HepG2 (cell line): ENCODE results near the gene FNDC3B. TPM values are rescaled to one million over a fixed set of nuclear protein-coding genes. Genes with fewer than 3 reads are reported as not detected.
A peak's percentile ranks its signal among the peaks of the same experiment; 100 is the strongest.

Source experiments
- ELF3 ChIP-seq: IDR thresholded peaks from 2 replicates; pipeline ENCODE4 v1.6.1; 2016; ENCODE audit warnings: missing genetic modification reagents, missing compliant biosample characterization
- ETV6 ChIP-seq: sonication (generic); formaldehyde crosslinking; conservative IDR thresholded peaks from 2 replicates; pipeline ENCODE4 v1.4.0; 2020; ENCODE audit warnings: missing genetic modification reagents
- FOXC1 ChIP-seq: sonication (generic); formaldehyde crosslinking; IDR thresholded peaks from 2 replicates; pipeline ENCODE4 v1.8.0; 2022; ENCODE audit warnings: mild to moderate bottlenecking, missing genetic modification reagents, borderline replicate concordance
- LCORL ChIP-seq, 2 experiments: fragments of 450-650 bp in 1 of 2; sonication (generic) in 1 of 2; formaldehyde crosslinking in 1 of 2; IDR thresholded peaks; 2 replicates each; pipeline versions ENCODE4 v1.5.0 to v1.6.1; 2017 to 2020; ENCODE audit warnings: antibody characterized with exemption in 1 of 2, missing genetic modification reagents in 1 of 2
- MED1 ChIP-seq: sonication (generic); formaldehyde crosslinking; IDR thresholded peaks from 2 replicates; pipeline ENCODE4 v1.4.0; 2020; ENCODE audit warnings: missing genetic modification reagents
- NFE2L1 ChIP-seq: sonication (generic); formaldehyde crosslinking; IDR thresholded peaks from 2 replicates; pipeline ENCODE4 v1.4.0; 2020; ENCODE audit warnings: missing genetic modification reagents, mild to moderate bottlenecking, borderline replicate concordance
- PAX8 ChIP-seq: sonication (generic); formaldehyde crosslinking; IDR thresholded peaks from 2 replicates; pipeline ENCODE4 v1.8.0; 2022; ENCODE audit warnings: mild to moderate bottlenecking, missing genetic modification reagents, borderline replicate concordance
- PHF5A ChIP-seq: IDR thresholded peaks from one replicate; pipeline ENCODE4 v1.6.1; 2018; ENCODE audit warnings: low read depth, missing genetic modification reagents; ENCODE audit not compliant: unreplicated experiment
- SKI ChIP-seq: fragments of 450-650 bp; IDR thresholded peaks from one replicate; pipeline ENCODE4 v1.6.1; 2018; ENCODE audit warnings: mild to moderate bottlenecking; ENCODE audit not compliant: partially characterized antibody
- SNAI1 ChIP-seq: sonication (generic); formaldehyde crosslinking; IDR thresholded peaks from 2 replicates; pipeline ENCODE4 v1.5.0; 2020; ENCODE audit warnings: mild to moderate bottlenecking, missing genetic modification reagents, borderline replicate concordance
- TCF7L2 ChIP-seq: IDR thresholded peaks from 2 replicates; pipeline ENCODE4 v1.6.1; 2011; ENCODE audit warnings: mild to moderate bottlenecking, low read depth, low read length, moderate library complexity
- TFDP2 ChIP-seq: sonication (generic); formaldehyde crosslinking; IDR thresholded peaks from 2 replicates; pipeline ENCODE4 v1.4.0; 2020; ENCODE audit warnings: missing genetic modification reagents
- ZBTB42 ChIP-seq: sonication (generic); formaldehyde crosslinking; IDR thresholded peaks from 2 replicates; pipeline ENCODE4 v1.5.0; 2020; ENCODE audit warnings: mild to moderate bottlenecking, missing genetic modification reagents
- ZNF12 ChIP-seq: sonication (generic); formaldehyde crosslinking; IDR thresholded peaks from 2 replicates; pipeline ENCODE4 v1.5.0; 2020; ENCODE audit warnings: missing genetic modification reagents
- ZNF230 ChIP-seq: sonication (generic); formaldehyde crosslinking; IDR thresholded peaks from 2 replicates; pipeline ENCODE4 v1.4.0; 2020; ENCODE audit warnings: mild to moderate bottlenecking, missing genetic modification reagents
- ZNF260 ChIP-seq: sonication (generic); formaldehyde crosslinking; IDR thresholded peaks from 2 replicates; pipeline ENCODE4 v1.4.0; 2020; ENCODE audit warnings: missing genetic modification reagents, low read depth, mild to moderate bottlenecking, borderline replicate concordance
- polyA plus RNA-seq, 8 experiments: library from polyadenylated mRNA; depleted of rRNA in 3 of 8; stranded (reverse) in 7 of 8; unstranded in 1 of 8; fragments of >200 nt; fragmentation: Illumina TruSeq in 4 of 8; extraction: Trizol in 4 of 8; gene quantifications; 2 replicates each; pipeline versions ENCODE4 v1.2.1 to v1.2.3, GENCODE V29; 2011 to 2016; ENCODE audit warnings: low read depth in 4 of 8, missing spikeins in 1 of 8, mixed read lengths in 1 of 8; ENCODE audit not compliant: insufficient read depth in 1 of 8
- total RNA-seq, 5 experiments: library from RNA; depleted of rRNA; stranded (reverse); fragments of >200 nt; fragmentation: Illumina TruSeq; extraction: Trizol; gene quantifications; 2 replicates each; pipeline ENCODE4 v1.2.3, GENCODE V29; 2016; ENCODE audit warnings: low read depth in 1 of 5
- TF ChIP-seq, protein P1 (sequence below): sonication (generic); formaldehyde crosslinking; IDR thresholded peaks from 2 replicates; pipeline ENCODE4 v1.4.0; 2020; ENCODE audit warnings: mild to moderate bottlenecking, missing genetic modification reagents, borderline replicate concordance
- TF ChIP-seq, protein P2 (sequence below): sonication (generic); formaldehyde crosslinking; conservative IDR thresholded peaks from 2 replicates; pipeline ENCODE4 v1.8.0; 2022; ENCODE audit warnings: low read depth, missing genetic modification reagents
- TF ChIP-seq, protein P3 (sequence below): sonication (generic); formaldehyde crosslinking; IDR thresholded peaks from 2 replicates; pipeline ENCODE4 v1.8.1; 2022; ENCODE audit warnings: low read depth, mild to moderate bottlenecking, missing genetic modification reagents

The FNDC3B gene
- total and polyA plus RNA-seq, 2 of the 13 experiments (the other 11 are each of a cell fraction or from before 2014, with no cell fraction given): 74.8 to 103 TPM

DNA sequence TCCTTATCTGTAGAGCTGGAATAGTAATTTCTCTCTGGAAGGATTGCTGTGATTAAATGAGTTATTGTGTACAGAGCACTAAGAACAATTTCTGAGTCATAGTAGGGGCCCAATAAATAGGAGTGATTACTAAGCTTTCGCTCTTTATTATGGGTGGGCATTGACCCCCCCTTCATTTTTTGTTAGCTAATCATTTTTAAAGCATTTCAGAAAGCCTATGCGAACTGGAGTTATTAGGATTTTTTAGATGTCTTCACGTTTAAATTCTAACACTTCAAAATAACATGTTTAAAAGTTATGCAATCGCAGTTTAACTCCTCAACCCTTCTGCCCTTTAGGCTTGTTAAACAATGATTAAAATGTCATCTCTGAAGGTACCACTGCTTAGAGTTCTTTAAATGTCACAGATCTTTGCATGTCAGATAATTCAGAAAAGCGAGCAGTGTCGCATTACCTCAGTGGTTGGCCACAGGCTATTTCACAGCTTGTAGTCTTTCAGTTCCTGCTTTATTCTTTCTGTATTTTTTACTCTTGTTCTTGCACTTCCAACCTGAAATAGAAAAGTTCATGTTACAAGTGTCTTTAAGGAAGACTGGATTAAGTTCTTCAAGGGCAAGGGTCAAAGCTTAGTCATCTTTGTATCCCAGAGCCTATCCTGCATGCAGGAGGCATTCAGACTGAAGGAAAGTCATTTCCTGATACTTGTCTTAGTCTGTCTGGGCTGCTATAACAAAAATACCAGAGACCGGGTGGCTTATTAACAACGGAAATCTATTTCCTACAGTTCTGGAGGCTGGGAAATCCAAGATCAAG is 102.9 kb downstream of the FNDC3B start (continued):
- TF ChIP-seq, protein P1, sequence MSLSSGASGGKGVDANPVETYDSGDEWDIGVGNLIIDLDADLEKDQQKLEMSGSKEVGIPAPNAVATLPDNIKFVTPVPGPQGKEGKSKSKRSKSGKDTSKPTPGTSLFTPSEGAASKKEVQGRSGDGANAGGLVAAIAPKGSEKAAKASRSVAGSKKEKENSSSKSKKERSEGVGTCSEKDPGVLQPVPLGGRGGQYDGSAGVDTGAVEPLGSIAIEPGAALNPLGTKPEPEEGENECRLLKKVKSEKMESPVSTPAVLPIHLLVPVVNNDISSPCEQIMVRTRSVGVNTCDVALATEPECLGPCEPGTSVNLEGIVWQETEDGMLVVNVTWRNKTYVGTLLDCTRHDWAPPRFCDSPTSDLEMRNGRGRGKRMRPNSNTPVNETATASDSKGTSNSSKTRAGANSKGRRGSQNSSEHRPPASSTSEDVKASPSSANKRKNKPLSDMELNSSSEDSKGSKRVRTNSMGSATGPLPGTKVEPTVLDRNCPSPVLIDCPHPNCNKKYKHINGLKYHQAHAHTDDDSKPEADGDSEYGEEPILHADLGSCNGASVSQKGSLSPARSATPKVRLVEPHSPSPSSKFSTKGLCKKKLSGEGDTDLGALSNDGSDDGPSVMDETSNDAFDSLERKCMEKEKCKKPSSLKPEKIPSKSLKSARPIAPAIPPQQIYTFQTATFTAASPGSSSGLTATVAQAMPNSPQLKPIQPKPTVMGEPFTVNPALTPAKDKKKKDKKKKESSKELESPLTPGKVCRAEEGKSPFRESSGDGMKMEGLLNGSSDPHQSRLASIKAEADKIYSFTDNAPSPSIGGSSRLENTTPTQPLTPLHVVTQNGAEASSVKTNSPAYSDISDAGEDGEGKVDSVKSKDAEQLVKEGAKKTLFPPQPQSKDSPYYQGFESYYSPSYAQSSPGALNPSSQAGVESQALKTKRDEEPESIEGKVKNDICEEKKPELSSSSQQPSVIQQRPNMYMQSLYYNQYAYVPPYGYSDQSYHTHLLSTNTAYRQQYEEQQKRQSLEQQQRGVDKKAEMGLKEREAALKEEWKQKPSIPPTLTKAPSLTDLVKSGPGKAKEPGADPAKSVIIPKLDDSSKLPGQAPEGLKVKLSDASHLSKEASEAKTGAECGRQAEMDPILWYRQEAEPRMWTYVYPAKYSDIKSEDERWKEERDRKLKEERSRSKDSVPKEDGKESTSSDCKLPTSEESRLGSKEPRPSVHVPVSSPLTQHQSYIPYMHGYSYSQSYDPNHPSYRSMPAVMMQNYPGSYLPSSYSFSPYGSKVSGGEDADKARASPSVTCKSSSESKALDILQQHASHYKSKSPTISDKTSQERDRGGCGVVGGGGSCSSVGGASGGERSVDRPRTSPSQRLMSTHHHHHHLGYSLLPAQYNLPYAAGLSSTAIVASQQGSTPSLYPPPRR (CRISPR knock-in tag): no peak
- TF ChIP-seq LCORL (IDR thresholded peaks at IDR 0.05) (no peak), LCORL (CRISPR knock-in tag; IDR thresholded peaks at IDR 0.05) (no peak), TFDP2 (CRISPR knock-in tag) (no peak), NFE2L1 (CRISPR knock-in tag) (no peak), ETV6 (no peak), MED1 (no peak), ZNF12 (CRISPR knock-in tag) (peak; percentile 93), ZNF230 (CRISPR knock-in tag) (no peak), ZNF260 (CRISPR knock-in tag) (no peak), ZBTB42 (no peak), PAX8 (no peak), TCF7L2 (no peak), ELF3 (no peak), PHF5A (CRISPR knock-in tag) (no peak), FOXC1 (no peak), SKI (no peak), SNAI1 (no peak)
- TF ChIP-seq, protein P2, sequence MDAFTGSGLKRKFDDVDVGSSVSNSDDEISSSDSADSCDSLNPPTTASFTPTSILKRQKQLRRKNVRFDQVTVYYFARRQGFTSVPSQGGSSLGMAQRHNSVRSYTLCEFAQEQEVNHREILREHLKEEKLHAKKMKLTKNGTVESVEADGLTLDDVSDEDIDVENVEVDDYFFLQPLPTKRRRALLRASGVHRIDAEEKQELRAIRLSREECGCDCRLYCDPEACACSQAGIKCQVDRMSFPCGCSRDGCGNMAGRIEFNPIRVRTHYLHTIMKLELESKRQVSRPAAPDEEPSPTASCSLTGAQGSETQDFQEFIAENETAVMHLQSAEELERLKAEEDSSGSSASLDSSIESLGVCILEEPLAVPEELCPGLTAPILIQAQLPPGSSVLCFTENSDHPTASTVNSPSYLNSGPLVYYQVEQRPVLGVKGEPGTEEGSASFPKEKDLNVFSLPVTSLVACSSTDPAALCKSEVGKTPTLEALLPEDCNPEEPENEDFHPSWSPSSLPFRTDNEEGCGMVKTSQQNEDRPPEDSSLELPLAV (CRISPR knock-in tag): no peak
- TF ChIP-seq, protein P3, sequence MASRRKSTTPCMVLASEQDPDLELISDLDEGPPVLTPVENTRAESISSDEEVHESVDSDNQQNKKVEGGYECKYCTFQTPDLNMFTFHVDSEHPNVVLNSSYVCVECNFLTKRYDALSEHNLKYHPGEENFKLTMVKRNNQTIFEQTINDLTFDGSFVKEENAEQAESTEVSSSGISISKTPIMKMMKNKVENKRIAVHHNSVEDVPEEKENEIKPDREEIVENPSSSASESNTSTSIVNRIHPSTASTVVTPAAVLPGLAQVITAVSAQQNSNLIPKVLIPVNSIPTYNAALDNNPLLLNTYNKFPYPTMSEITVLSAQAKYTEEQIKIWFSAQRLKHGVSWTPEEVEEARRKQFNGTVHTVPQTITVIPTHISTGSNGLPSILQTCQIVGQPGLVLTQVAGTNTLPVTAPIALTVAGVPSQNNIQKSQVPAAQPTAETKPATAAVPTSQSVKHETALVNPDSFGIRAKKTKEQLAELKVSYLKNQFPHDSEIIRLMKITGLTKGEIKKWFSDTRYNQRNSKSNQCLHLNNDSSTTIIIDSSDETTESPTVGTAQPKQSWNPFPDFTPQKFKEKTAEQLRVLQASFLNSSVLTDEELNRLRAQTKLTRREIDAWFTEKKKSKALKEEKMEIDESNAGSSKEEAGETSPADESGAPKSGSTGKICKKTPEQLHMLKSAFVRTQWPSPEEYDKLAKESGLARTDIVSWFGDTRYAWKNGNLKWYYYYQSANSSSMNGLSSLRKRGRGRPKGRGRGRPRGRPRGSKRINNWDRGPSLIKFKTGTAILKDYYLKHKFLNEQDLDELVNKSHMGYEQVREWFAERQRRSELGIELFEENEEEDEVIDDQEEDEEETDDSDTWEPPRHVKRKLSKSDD (CRISPR knock-in tag): no peak
